HCT116 (cell line): ENCODE results near the gene GLO1.

ENCODE experiments used
- CEBPB ChIP-seq: IDR thresholded peaks from 2 replicates; pipeline ENCODE4 v1.6.1; 2012; ENCODE audit warnings: low read depth
- CTCF ChIP-seq, 3 experiments: fragments of 200-600 bp in 1 of 3; sonication (generic) in 1 of 3; IDR thresholded peaks in 2 of 3; conservative IDR thresholded peaks in 1 of 3; 2 replicates each; pipeline ENCODE4 v1.5.1; 2012 to 2017; ENCODE audit warnings: low read depth in 2 of 3, low read length in 2 of 3, antibody characterized with exemption in 1 of 3, borderline replicate concordance in 1 of 3, control low read depth in 1 of 3, mild to moderate bottlenecking in 1 of 3, mixed read lengths in 1 of 3, mixed run types in 1 of 3, moderate library complexity in 1 of 3; ENCODE audit not compliant: insufficient read depth in 1 of 3
- EZH2 ChIP-seq: fragments of 200-600 bp; sonication (generic); IDR thresholded peaks from 2 replicates; pipeline ENCODE4 v1.6.1; 2017; ENCODE audit warnings: antibody characterized with exemption, mixed run types
- EZH2phosphoT487 ChIP-seq: fragments of 200-600 bp; IDR thresholded peaks from 2 replicates; pipeline ENCODE4 v1.6.1; 2018; ENCODE audit warnings: antibody characterized with exemption, borderline replicate concordance
- MAX ChIP-seq: IDR thresholded peaks from 2 replicates; pipeline ENCODE4 v1.6.1; 2012
- POLR2A ChIP-seq: IDR thresholded peaks from 2 replicates; pipeline ENCODE4 v1.7.0; 2011; ENCODE audit warnings: borderline replicate concordance; ENCODE audit not compliant: insufficient read depth, insufficient read length; ENCODE audit errors: extremely low read depth
- POLR2AphosphoS5 ChIP-seq: IDR thresholded peaks from 2 replicates; pipeline ENCODE4 v1.6.1; 2011; ENCODE audit warnings: mild to moderate bottlenecking, low read depth, low read length, moderate library complexity
- RAD21 ChIP-seq: IDR thresholded peaks from 2 replicates; pipeline ENCODE4 v1.6.1; 2012; ENCODE audit warnings: low read depth, mild to moderate bottlenecking
- REST ChIP-seq: IDR thresholded peaks from 2 replicates; pipeline ENCODE4 v1.6.1; 2012; ENCODE audit warnings: low read depth
- SIN3A ChIP-seq: IDR thresholded peaks from 2 replicates; pipeline ENCODE4 v1.6.1; 2012; ENCODE audit warnings: low read depth
- YY1 ChIP-seq: IDR thresholded peaks from 2 replicates; pipeline ENCODE4 v1.6.1; 2011; ENCODE audit warnings: low read length, low read depth, moderate library complexity, mild to moderate bottlenecking; ENCODE audit not compliant: insufficient replicate concordance; ENCODE audit errors: extremely low read depth
- ZBTB33 ChIP-seq: IDR thresholded peaks from 2 replicates; pipeline ENCODE4 v1.6.1; 2011; ENCODE audit warnings: mild to moderate bottlenecking, low read length, moderate library complexity; ENCODE audit not compliant: insufficient replicate concordance; ENCODE audit errors: extremely low read depth
- ZFX ChIP-seq: fragments of 450-650 bp; IDR thresholded peaks from 2 replicates; pipeline ENCODE4 v1.6.1; 2017
- ZNF274 ChIP-seq: fragments of 200-500 bp; sonication (Bioruptor generic); IDR thresholded peaks from 2 replicates; pipeline ENCODE4 v1.6.1; 2014; ENCODE audit warnings: mild to moderate bottlenecking, low read depth, low read length, inconsistent platforms

- TF ChIP-seq YY1 (no peak), ZNF274 (no peak), CTCF (IDR thresholded peaks at IDR 0.05 in 2 of 3, conservative IDR thresholded peaks at IDR 0.05 in 1 of 3; ENCODE audit: borderline replicate concordance in 1 of 3, insufficient read depth in 1 of 3, low read depth in 2 of 3, low read length in 2 of 3) (no peak), POLR2AphosphoS5 (no peak), RAD21 (no peak), POLR2A (no peak), EZH2phosphoT487 (no peak), SIN3A (no peak), EZH2 (no peak), ZFX (no peak), REST (no peak), MAX (no peak), CEBPB (no peak), ZBTB33 (no peak)
These were observed 65.2 kb downstream of the GLO1 start for GRCh38 chr6:38637756-38638155.
